GM18526 (cell line): ENCODE results near the gene RGMB.

Source experiments
- POLR2A ChIP-seq: IDR thresholded peaks from 3 replicates; pipeline ENCODE4 v1.6.1; 2011; ENCODE audit not compliant: insufficient read length; ENCODE audit errors: extremely low read depth

The RGMB gene

GRCh38 chr5:98773464-98774191 lies at the start of gene RGMB:
Gene RGMB (plus strand): TSS chr5:98773663. CDS start chr5:98774071, 408 bp downstream.
- TF ChIP-seq POLR2A = peak; percentile 58

- no peak for TF ChIP-seq POLR2A
These were observed 47.2 kb upstream of the RGMB start for GRCh38 chr5:98726258-98726657.

- TF ChIP-seq POLR2A = no peak
These were observed 45.8 kb upstream of the RGMB start for GRCh38 chr5:98727686-98728085.

- TF ChIP-seq POLR2A = no peak
These were observed 38.8 kb upstream of the RGMB start for GRCh38 chr5:98734646-98735045.

- no peak for TF ChIP-seq POLR2A
These were observed 37.5 kb upstream of the RGMB start for GRCh38 chr5:98735806-98736507.

GRCh38 chr5:98736753-98737152 lies 36.7 kb upstream of the RGMB start:
- TF ChIP-seq POLR2A = no peak

- no peak for TF ChIP-seq POLR2A
These were observed 31.5 kb upstream of the RGMB start for GRCh38 chr5:98741926-98742325.

GRCh38 chr5:98742396-98743073 lies 30.9 kb upstream of the RGMB start:
- no peak for TF ChIP-seq POLR2A

- no peak for TF ChIP-seq POLR2A
These were observed 24.4 kb upstream of the RGMB start for GRCh38 chr5:98749046-98749445.

- no peak for TF ChIP-seq POLR2A
These were observed 22.8 kb upstream of the RGMB start for GRCh38 chr5:98750693-98751092.

- no peak for TF ChIP-seq POLR2A
These were observed 20.0 kb upstream of the RGMB start for GRCh38 chr5:98753507-98753906.

GRCh38 chr5:98755406-98755805 lies 18.1 kb upstream of the RGMB start:
- TF ChIP-seq POLR2A = no peak

- no peak for TF ChIP-seq POLR2A
These were observed 15.5 kb upstream of the RGMB start for GRCh38 chr5:98757978-98758377.

- TF ChIP-seq POLR2A = no peak
These were observed 10.3 kb upstream of the RGMB start for GRCh38 chr5:98763001-98763630.

GRCh38 chr5:98765815-98766214 lies 7.6 kb upstream of the RGMB start:
- no peak for TF ChIP-seq POLR2A

GRCh38 chr5:98767581-98767980 lies 5.9 kb upstream of the RGMB start:
- TF ChIP-seq POLR2A = no peak
